Measurements from ENCODE around the gene LRMDA.

- TF ChIP-seq NR3C1 (IDR thresholded peaks at IDR 0.05) (no peak), POLR2A (IDR thresholded peaks at IDR 0.05; ENCODE audit: low read length) (no peak), POLR2AphosphoS2 (conservative IDR thresholded peaks at IDR 0.05; ENCODE audit: low read length) (no peak), PBX3 (IDR thresholded peaks at IDR 0.05) (no peak), JUN (IDR thresholded peaks at IDR 0.05) (no peak), CTCF (IDR thresholded peaks at IDR 0.05) (no peak), JUNB (IDR thresholded peaks at IDR 0.05) (no peak), RAD21 (conservative IDR thresholded peaks at IDR 0.05 in 1 of 2, IDR thresholded peaks at IDR 0.05 in 1 of 2) (no peak), RNF2 (IDR thresholded peaks at IDR 0.05; ENCODE audit: borderline replicate concordance, low read depth) (no peak), E2F6 (IDR thresholded peaks at IDR 0.05; ENCODE audit: borderline replicate concordance, low read depth) (no peak), CBX8 (IDR thresholded peaks at IDR 0.05) (no peak), HMGXB4 (CRISPR knock-in tag; IDR thresholded peaks at IDR 0.05; ENCODE audit: borderline replicate concordance) (no peak), KDM1A (IDR thresholded peaks at IDR 0.05; ENCODE audit: low read depth) (no peak), RFX5 (IDR thresholded peaks at IDR 0.05) (no peak)
Observed at GRCh38 chr10:75460059-75460458, 28.6 kb downstream of the LRMDA start.

Data from A549 (cell line).